Right hindlimb (tissue), 1 donor: ENCODE results near the gene TTC7B.

Experiments used
- DNase-seq: peaks from one replicate; pipeline ENCODE4 v3.0.0-alpha.2; 2018

Gene TTC7B

DNA sequence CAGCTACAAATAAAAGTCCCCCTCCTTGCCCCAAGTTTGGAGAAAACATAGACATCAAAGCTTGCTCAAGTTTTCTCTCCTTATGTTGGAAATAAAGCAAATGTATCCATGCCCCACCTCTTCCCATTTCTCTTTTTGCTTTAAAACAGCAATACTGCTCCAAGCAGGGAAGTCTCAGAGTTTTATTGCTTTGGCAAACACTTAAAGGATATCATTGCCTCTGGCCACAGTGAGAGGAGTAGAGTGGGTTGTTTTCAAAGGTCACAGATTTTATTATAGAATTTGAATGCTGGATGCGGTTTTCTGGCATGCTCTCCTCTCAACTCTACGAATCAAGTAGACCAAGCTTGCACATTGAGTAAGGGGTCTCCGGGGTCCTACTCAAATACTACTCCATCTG lies 149.7 kb downstream of the TTC7B start:
- no peak for DNase-seq

DNA sequence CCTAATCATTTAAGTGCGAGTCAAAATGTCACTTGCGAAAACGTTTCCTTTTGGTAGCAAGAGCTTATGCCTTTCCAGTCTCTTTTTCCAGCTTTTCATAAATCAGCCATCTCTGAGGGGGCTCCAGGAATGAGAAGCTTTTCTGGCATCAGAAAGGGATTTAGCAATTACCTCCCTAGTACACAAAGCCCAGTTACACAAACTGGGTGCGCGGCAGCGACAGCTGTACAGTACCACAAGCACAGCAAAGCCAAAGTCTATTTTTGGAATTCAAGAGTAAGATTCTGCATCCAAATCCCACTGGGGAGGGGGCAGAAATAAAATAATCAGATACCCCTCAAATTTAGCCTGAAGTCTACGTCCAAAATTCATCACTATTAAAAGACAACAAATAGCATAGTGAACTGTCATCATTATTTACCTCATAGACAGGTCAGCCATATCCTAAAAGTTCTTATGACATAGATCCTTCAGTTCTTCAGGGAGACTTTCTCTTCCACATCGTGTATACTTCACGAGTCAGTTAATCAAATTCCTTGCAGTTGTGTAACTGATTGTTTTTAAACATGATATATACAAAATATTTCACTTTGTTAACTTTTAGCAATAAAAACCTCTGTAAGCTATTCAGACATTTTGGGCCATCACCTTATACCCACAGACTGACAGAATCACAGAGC lies 150.8 kb downstream of the TTC7B start:
- DNase-seq: no peak

DNA sequence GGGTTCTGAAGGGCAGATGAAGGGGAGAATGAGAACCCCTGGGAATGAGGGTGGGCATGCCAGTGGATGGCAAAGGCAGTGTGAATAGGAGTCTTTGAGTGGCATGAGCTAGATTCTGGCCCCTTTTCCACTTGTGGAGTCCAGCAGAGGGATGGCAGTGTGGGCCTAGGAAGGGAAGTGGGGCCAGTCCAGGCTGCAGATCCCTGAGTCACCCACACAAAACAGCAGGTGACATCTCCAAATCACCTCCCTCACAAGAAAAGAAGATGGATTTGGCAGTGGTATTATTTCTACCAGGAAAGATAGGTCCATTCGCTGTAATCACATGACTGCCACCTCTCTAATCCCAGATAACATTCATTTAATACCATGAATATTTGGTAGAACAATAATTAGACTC lies 151.3 kb downstream of the TTC7B start:
- DNase-seq: no peak

DNA sequence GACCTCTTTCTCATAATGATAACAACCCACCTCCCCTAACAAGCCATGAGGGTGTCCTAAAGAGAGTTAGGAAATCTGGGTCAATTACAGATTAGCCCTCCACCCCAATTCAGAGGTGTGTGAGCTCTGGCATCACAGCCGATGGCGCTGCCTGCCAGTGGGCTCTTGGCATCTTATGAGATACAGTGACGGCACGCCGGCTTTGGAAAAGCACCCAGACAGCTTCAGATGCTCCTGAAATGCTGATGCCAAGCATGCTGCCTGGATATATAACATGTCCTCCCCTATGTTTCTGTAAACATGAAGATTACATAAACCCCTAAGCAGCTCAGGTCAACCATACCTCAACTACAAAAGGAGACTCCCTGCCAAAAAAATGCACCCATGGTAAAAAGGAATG lies 152.6 kb downstream of the TTC7B start:
- DNase-seq: no peak

DNA sequence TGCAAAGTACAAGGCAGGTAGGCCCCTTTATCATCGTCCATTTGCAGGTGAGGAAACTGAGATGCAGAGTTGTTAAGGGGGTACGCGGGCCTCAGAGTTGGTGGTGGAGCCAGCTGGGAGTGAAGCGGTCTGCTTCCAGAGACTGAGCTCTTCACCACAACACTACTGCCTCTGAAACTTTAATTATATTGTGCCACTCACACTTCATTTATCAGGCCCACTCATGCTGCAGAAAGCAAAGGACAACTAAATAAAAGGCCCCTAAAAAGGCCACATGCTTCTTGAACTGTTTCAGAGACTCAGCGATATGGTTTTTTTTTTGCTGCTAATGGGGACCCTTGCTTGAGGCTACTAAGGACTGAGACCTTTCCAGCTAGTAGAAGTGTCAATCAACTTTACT lies 153.1 kb downstream of the TTC7B start:
- DNase-seq: no peak

DNA sequence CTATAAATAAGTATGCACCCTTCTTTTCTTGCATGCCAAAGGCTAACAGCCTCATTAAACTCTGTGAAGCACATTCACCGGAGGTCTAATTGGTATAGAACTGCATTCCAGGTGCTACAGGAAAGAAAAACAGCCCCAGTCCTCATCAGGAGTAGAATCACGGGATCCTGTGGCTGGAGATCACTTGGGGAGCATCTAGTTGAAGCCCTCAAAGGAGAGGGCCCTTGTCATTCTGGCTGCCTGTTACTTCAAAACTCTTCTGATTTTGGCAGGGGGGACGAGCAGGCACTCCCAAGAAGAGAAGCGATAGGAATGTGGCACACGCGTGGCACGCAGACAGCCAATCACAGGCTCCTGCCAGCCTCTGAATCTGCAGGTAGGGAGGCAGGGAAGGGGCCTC lies 154.4 kb downstream of the TTC7B start:
- DNase-seq: no peak

DNA sequence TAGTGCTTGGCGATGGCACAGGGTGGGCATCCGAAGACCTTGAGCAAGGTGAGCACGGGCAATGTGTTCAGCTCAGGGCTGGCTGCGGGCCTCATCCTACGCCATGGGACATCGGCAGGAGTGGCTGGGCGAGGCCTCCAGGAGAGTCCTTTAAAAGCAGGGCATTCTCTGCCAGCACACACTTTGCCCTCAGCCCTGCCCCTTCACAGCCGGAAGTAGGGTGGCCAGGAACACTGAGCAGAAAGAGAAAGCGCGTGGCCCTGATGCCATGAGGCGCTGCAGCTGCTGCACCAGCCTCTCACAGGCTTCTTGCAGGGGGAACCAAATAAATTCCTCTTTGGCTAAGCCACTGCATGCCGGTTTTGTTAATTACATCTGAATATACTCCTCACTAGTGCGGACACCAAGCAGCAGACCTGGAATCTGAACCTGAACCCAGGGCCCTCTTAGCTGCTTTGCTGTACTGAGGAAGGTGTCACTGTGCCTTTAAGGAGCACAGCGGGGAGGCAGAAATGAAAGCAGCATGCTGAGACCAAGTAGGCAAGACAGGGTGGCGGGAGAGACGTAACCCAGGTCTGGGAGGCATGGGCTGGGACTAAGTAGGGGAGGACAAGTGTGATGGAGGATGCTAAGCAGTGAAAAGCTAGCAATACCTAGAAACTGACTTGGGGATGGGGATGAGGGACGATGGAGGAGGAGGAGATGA lies 155.2 kb downstream of the TTC7B start:
- DNase-seq: no peak

DNA sequence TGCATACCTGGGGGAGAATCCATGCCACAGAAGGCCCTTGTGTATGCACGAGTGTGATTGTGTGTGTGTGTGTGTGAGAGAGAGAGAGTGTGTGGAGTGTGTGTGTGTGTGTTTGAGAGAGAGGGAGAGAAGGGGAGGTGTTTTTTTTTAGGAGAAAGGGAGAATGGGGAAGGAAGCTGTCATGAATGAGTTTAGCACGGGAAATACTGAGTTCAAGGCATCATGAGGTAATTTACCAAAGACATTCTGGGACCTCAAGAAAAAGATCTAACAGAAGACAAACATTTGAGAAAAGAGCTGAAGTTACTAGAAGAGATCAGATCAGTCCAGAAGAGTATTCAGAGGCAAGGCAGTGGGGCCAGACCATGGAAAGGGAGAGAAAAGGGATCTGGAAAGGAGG lies 157.1 kb downstream of the TTC7B start:
- no peak for DNase-seq

DNA sequence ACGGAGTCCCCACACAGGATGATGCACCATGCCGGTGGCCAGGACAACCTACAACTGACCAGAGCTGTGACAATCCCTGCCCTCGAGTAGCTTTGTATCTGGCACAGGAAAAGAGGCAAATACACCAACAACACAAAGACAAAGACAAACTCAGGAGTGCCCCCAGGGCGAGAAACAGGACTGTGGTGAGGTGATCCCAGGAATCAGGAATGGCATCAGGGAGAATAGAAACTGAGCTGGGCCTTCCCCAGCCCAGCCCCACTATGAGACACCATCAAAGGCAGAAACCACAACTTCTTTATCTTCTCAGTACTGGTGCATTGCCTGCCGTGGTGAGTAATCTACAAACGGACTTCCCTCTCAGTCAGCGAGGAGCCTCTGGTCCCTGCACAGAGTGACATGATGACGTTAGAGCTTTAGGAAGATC lies 157.7 kb downstream of the TTC7B start:
- DNase-seq: no peak

DNA sequence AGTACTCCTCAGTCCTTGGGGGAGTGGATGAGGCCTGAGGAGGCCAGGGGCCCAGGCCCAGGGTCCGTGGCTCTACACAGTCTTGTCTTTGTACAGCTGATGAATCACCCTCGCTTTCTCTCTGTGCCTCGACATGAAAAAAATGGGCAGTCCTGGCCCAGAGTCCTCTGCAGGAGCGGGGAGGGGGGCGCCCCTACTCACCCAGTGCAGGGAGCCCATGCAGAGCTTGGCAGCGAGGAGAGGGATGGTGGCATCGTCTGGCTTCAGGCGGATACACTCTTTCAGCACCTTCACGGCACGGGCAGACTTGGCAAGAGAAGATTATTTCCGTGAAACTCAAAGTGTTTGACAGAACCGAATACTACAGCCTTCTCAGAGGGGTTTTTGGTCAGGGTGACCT lies 159.3 kb downstream of the TTC7B start:
- no peak for DNase-seq

DNA sequence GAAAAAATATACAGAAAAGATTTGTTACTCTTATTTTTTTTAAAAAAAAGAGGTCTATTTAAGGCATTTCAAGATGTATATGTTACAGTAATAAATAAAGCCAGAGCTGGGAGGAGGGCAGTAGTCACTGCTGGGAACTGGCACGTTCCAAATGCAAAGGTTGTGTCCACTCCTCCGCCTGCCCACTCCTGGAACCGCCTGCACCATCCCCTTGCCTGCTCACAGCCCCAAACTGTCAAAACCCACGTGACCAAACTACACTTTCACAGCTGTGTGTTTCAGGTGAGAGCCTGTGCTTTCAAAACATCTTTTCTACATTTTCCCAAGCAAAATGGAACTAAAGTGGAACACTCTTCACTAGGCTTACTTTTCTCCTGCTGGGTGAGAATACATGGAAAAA lies 160.4 kb downstream of the TTC7B start:
- no peak for DNase-seq

DNA sequence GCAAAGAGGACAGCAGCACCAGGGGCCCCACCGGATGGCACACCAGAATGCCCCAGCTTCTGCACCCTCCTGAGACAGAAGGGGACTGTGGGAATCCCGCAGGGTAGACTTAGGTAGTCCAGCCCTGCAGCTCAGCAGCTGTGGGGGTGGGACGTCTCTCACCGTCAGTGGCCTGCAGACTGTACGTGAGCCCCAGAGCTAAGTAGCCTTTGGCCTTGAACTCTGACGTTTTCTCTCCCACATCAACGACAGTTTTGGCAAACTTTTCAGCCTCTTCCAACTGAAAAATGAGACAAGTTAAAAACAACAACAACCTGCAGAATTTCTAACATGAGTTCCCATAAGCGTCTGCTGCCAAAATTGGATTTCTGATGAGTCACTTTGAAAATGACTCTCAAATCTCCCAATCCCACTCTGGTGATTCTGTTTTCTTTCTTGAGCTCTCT lies 161.4 kb downstream of the TTC7B start:
- DNase-seq: no peak

DNA sequence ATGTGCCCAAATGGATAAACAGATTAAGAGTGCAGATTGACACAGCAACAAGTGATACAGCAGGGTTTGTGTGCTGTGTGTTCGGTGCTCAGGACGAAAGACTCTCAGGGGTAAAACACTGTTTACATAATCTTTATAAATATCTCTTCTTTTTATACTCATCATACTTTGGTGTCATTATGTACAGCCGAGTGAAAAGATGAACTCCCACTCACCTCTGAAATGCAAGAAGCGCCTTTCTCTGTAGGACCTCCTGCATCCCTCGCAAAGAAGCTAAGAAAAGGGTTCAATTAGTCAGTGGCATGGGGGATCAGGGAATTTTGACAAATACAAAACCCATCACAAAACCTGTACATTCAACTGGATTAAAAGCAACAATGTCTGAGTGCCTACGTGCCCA lies 163.6 kb downstream of the TTC7B start:
- DNase-seq: no peak

DNA sequence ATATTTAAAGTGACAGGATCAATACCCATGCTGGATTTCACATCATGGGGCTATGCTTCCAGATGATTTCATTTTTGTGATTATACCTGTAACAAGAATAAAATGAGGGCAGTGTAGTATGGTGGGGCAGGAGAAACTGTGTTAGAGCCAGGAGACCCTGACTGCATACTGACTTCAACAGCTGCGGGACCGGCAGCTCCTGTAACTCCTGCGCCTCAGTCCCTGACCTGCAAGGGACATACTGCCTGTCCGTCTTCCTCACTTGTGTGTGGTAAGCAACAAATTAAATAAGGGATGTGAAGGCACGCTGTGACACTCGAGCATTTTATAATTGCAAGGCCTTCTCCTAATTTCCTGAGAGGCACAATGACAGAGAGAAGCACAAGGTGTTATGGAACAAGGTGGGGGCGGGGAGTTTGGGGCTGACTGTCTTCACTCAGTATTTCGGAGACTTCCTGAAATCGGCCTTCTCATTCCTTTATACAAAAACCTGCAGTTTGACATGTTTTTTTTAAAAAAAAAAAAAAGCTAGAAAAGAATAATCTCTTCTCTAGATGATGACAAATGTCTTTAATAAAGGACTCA lies 164.2 kb downstream of the TTC7B start:
- DNase-seq: no peak

DNA sequence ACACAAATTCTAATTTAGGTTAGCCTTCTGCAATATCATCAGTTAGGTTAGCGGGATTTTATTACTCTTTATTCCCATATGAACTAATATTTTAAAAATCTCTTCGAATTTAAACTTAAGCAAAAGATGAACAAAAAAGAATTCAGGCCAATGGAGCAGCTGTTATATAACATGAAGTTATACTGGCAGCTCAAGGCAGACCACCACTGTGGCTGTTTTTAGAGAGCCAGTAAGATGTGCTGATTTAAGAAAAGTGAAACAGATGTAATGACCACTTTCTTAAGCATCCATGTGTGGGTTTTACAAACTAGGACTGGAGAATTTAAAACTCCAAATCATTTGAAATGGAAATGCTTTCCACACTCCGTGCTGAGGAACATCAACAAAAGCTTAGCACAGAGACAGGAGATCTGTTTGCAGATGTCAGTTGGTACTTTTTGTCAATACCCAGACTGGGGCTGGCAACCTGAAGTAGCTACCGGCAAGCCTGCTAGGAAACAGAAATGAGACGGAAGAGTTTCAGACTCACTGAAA lies 164.9 kb downstream of the TTC7B start:
- no peak for DNase-seq

DNA sequence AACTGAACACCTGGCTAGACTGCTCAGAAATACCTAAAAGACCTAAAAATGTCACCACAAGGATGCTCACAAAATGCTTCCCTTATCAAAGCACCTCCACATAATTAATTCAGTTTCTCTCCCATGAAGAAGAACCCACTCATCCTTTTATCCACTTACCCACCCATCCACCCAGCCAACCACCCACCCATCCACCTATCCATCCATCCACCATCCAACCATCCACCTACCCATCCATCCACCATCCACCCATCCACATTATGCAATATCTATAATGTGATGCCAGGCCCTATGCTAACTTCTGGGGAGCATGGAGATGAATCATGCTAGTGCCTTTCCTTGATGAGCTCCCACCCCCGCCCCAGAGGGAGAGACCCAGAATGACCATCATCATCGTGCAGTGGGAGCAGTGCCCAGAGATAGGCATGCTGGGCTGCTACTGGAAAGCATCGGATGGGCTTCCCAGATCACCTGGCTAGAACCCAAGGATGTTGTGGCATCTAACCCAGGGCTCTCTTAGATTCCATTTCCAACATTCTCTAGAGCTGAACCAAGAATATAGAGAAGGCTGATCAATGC lies 166.6 kb downstream of the TTC7B start:
- no peak for DNase-seq

DNA sequence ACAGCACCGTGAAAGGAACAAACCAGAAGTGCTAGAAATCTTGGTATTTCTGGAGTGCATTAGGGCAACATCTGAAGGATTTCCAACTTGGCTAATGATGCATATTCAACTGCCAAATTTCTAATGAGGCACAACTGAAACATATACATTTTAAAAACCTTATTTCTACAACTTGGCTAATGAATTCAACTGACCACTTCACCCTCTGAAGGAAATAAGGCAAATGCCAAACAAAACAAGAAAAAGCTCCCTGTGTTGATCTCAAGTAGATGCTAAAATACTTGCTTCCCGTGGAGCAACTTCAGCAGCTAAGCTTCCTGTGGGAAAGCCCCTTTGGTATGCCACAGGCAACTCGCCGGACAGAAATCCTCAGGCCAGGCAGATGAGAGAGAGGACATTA lies 167.1 kb downstream of the TTC7B start:
- DNase-seq: no peak

DNA sequence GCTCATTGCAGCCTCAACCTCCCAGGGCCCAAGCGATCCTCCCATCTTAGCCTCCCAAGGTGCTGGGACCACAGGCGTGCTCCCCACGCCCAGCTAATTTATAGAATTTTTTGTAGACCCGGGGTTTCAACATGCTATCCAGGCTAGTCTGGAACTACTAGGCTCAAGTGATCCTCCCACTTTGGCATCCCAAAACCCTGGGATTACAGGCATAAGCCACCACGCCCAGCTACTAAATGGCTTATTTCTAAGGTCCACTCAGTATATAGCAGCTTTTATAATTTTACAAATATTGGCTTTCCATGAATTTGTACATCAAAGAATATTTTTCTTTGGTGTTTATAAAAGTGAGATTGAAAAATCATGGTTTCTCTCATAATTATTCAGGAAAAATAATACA lies 167.8 kb downstream of the TTC7B start:
- no peak for DNase-seq

DNA sequence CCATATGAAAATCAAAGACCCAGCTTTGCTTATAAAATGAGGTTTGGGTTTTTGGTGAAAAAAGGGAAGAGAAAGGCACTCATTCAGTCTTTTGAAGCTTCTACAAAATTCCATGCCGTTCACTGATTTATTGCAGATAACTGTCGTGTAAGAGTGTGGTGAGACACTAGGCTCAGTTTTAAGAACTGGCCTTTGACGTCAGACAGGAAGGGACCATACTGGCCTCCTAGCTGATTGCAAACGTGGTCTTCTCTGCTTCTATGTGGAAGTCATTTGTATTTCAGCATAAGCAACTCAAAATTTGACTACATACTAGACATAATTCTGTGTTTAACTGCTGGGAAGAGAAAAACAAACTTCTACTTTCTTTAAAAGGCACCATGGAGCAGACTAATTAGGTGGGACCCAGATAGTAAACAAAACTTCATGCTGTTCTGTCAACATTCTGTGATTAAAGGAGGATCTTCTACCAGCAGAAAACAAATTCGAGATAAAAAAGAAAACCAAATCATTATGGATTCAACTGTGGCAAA lies 168.7 kb downstream of the TTC7B start:
- DNase-seq: no peak

DNA sequence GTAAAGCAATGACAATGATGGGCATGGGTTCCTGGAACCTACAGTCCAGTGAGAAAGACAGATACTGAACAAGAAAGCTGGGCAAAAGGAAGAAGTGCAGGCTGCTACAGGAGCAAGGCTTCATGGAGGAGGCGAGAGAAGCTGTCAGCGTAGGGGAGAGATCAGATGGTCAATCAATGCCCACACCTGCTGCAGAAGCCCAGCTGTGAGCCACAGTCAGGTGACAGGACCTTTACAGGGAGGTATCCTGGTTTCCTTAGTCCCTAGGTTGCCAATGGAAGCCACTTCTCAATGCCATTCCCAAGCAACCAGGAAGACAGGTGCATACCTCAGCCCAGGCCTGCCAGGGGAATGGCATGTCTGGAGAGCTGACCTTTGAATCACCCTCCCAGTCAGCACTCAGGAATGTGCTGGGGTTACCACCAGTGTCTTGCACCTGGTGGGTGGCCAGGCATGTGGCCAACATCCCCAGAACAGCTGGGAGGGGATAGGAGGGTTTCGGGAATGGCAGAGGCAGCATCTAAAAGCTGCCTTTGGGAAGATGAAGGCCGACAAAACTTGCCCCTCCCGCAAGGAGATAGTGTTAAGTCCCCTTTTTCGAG lies 170.3 kb downstream of the TTC7B start:
- DNase-seq: peak; percentile 70

DNA sequence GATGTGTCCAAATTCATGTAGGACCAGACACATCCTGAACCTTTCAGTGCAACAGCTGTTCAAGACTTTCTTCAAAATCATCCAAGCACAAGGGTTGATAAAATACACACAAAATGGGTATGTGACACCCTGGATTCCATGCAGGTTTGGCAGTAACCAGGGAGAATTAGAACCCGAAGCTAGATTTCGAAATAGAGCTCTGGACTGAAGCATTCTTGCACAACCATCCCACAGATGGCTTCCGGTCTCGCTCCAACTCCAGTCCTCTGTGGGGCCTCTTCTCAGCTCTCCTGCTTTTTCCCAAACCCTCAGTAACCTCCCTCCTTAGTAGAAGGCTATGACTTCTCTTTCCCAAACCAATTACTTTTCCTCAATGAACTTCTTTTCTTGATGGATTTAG lies 171.3 kb downstream of the TTC7B start:
- DNase-seq: no peak

DNA sequence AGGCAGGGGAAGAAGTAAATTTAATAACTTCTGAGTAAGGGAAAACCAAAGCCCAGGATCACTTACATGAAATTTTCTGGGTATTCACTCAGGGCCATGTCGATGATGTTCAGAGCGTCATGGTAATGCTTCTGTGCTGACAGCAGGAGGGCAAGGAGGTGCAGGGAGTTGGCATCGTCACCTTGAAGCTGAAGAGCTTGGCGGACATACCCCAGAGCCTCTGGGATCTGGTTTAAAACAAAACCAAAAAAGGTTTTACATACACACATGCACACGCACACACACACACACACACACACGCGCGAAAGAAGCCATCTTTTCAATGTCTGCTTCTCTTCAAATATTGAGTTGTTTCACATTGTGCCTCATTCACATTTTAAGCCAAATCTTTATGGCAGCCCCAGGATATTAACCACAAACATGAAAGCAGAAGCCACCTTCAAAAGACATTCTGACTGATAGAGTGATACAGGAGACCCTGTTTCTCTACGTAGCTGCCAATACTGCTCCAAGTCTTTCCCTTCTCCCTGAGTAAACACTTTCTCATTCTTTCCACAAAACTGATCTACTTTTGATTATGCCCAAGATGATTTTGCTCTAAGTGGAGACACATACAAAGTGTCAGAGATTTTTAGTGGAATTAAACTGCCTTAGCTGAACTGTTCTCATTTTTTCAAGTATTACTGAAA lies 172.1 kb downstream of the TTC7B start:
- no peak for DNase-seq
